ENCODE measurements around the gene DHH. TPM values are rescaled to one million over a fixed set of nuclear protein-coding genes. Genes with fewer than 3 reads are reported as not detected.
A peak's percentile ranks its signal among the peaks of the same experiment; 100 is the strongest.

DHH gene
- total and polyA plus RNA-seq, 9 of the 15 experiments (the other 6 are each of a cell fraction or from before 2014, with no cell fraction given): 0.07 to 2.6 (median 0.54) TPM

DNA sequence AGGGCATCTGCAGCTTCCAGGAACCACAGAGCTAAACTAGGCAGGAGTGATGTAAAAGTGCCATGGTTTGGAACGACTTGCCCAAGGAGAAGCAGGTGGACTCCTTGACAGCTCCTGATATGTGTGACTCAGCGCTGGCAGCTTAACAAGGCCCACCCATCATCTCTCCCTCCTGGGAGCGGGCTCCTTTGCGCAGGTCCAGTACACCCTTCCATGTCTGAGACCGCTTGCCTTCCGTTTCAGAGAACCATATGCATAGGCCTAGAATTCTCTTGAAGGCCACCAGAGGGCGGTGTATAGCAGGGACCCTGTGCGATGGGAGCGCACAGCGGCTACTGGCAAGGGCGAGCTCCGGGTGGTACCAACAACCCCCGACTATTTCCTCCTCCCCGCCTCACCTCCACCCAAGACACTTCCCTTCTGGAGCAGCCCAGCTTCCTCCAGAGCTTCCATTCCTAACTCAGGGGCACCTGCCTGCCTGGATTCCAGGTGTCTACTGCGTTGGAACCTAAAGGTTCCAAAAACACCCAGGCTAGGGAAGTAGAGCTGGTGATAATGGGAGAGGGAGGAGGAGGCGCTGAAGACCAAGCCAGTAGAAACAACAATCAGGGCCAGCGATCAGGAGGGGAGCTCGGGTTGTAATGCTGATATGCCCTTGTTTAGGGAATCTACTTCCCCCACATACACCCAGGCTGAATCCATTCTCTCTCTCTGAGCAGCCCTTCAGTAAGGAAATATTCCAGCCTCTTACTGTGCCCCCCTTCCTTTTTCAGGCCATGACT lies 6.3 kb downstream of the DHH start (continued):
- TF ChIP-seq, protein P1, sequence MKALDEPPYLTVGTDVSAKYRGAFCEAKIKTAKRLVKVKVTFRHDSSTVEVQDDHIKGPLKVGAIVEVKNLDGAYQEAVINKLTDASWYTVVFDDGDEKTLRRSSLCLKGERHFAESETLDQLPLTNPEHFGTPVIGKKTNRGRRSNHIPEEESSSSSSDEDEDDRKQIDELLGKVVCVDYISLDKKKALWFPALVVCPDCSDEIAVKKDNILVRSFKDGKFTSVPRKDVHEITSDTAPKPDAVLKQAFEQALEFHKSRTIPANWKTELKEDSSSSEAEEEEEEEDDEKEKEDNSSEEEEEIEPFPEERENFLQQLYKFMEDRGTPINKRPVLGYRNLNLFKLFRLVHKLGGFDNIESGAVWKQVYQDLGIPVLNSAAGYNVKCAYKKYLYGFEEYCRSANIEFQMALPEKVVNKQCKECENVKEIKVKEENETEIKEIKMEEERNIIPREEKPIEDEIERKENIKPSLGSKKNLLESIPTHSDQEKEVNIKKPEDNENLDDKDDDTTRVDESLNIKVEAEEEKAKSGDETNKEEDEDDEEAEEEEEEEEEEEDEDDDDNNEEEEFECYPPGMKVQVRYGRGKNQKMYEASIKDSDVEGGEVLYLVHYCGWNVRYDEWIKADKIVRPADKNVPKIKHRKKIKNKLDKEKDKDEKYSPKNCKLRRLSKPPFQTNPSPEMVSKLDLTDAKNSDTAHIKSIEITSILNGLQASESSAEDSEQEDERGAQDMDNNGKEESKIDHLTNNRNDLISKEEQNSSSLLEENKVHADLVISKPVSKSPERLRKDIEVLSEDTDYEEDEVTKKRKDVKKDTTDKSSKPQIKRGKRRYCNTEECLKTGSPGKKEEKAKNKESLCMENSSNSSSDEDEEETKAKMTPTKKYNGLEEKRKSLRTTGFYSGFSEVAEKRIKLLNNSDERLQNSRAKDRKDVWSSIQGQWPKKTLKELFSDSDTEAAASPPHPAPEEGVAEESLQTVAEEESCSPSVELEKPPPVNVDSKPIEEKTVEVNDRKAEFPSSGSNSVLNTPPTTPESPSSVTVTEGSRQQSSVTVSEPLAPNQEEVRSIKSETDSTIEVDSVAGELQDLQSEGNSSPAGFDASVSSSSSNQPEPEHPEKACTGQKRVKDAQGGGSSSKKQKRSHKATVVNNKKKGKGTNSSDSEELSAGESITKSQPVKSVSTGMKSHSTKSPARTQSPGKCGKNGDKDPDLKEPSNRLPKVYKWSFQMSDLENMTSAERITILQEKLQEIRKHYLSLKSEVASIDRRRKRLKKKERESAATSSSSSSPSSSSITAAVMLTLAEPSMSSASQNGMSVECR (CRISPR knock-in tag; IDR thresholded peaks at IDR 0.05): no peak
- TF ChIP-seq RAD51 (IDR thresholded peaks at IDR 0.05; ENCODE audit: borderline replicate concordance, low read depth) (no peak), FOXM1 (IDR thresholded peaks at IDR 0.05; ENCODE audit: low read depth) (no peak), FOXM1 (CRISPR knock-in tag; IDR thresholded peaks at IDR 0.05; ENCODE audit: low read depth) (no peak), ZNF785 (CRISPR knock-in tag; IDR thresholded peaks at IDR 0.05) (no peak), KHSRP (IDR thresholded peaks at IDR 0.05) (no peak), RCOR1 (IDR thresholded peaks at IDR 0.05; ENCODE audit: borderline replicate concordance in 1 of 2, low read depth in 2 of 2, low read length in 2 of 2) (peak in 1 of 2 experiments; percentile 21; a peak in 3 of 4 replicates), HOXB6 (CRISPR knock-in tag; IDR thresholded peaks at IDR 0.05; ENCODE audit: borderline replicate concordance) (no peak), MTF1 (CRISPR knock-in tag; IDR thresholded peaks at IDR 0.05; ENCODE audit: borderline replicate concordance) (no peak), POLR2AphosphoS2 (IDR thresholded peaks at IDR 0.05; ENCODE audit: low read length) (no peak), KDM5B (IDR thresholded peaks at IDR 0.05; ENCODE audit: insufficient replicate concordance, low read depth, low read length) (peak; percentile 41), THRB (CRISPR knock-in tag; conservative IDR thresholded peaks at IDR 0.05) (0 out of 2 replicates have a peak, but pooled peaks have one; percentile 42), PCBP2 (IDR thresholded peaks at IDR 0.05; ENCODE audit: low read depth, low read length, poor library complexity, severe bottlenecking) (no peak), ZNF217 (CRISPR knock-in tag; IDR thresholded peaks at IDR 0.05) (no peak), MYC (IDR thresholded peaks at IDR 0.05; ENCODE audit: low read depth, low read length) (peak; percentile 82), MYC (CRISPR knock-in tag; IDR thresholded peaks at IDR 0.05; ENCODE audit: borderline replicate concordance, low read depth) (no peak), SAFB (IDR thresholded peaks at IDR 0.05; ENCODE audit: borderline replicate concordance, low read depth, low read length) (no peak)
- TF ChIP-seq, protein P2, sequence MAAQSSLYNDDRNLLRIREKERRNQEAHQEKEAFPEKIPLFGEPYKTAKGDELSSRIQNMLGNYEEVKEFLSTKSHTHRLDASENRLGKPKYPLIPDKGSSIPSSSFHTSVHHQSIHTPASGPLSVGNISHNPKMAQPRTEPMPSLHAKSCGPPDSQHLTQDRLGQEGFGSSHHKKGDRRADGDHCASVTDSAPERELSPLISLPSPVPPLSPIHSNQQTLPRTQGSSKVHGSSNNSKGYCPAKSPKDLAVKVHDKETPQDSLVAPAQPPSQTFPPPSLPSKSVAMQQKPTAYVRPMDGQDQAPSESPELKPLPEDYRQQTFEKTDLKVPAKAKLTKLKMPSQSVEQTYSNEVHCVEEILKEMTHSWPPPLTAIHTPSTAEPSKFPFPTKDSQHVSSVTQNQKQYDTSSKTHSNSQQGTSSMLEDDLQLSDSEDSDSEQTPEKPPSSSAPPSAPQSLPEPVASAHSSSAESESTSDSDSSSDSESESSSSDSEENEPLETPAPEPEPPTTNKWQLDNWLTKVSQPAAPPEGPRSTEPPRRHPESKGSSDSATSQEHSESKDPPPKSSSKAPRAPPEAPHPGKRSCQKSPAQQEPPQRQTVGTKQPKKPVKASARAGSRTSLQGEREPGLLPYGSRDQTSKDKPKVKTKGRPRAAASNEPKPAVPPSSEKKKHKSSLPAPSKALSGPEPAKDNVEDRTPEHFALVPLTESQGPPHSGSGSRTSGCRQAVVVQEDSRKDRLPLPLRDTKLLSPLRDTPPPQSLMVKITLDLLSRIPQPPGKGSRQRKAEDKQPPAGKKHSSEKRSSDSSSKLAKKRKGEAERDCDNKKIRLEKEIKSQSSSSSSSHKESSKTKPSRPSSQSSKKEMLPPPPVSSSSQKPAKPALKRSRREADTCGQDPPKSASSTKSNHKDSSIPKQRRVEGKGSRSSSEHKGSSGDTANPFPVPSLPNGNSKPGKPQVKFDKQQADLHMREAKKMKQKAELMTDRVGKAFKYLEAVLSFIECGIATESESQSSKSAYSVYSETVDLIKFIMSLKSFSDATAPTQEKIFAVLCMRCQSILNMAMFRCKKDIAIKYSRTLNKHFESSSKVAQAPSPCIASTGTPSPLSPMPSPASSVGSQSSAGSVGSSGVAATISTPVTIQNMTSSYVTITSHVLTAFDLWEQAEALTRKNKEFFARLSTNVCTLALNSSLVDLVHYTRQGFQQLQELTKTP (IDR thresholded peaks at IDR 0.05; ENCODE audit: low read depth in 1 of 2, partially characterized antibody in 2 of 2): no peak
